HepG2 (cell line): Measurements from ENCODE around the gene DNAJA3. TPM values are rescaled to one million over a fixed set of nuclear protein-coding genes. Genes with fewer than 3 reads are reported as not detected.

Experiments
- DMTF1 ChIP-seq: sonication (generic); formaldehyde crosslinking; IDR thresholded peaks from 2 replicates; pipeline ENCODE4 v1.4.0; 2020; ENCODE audit warnings: mild to moderate bottlenecking, missing genetic modification reagents
- ELF3 ChIP-seq: IDR thresholded peaks from 2 replicates; pipeline ENCODE4 v1.6.1; 2016; ENCODE audit warnings: missing genetic modification reagents, missing compliant biosample characterization
- ETV6 ChIP-seq: sonication (generic); formaldehyde crosslinking; conservative IDR thresholded peaks from 2 replicates; pipeline ENCODE4 v1.4.0; 2020; ENCODE audit warnings: missing genetic modification reagents
- FOSL2 ChIP-seq: sonication (generic); formaldehyde crosslinking; IDR thresholded peaks from 2 replicates; pipeline ENCODE4 v1.4.0; 2020; ENCODE audit warnings: missing genetic modification reagents
- GPBP1L1 ChIP-seq: sonication (generic); formaldehyde crosslinking; IDR thresholded peaks from 2 replicates; pipeline ENCODE4 v1.5.0; 2020; ENCODE audit warnings: mild to moderate bottlenecking, missing genetic modification reagents
- ISL2 ChIP-seq: sonication (generic); formaldehyde crosslinking; IDR thresholded peaks from 2 replicates; pipeline ENCODE4 v1.5.0; 2020; ENCODE audit warnings: missing genetic modification reagents
- KDM5B ChIP-seq: sonication (generic); formaldehyde crosslinking; IDR thresholded peaks from 2 replicates; pipeline ENCODE4 v1.4.0; 2020; ENCODE audit warnings: missing genetic modification reagents, mild to moderate bottlenecking, borderline replicate concordance
- MXD1 ChIP-seq: sonication (generic); formaldehyde crosslinking; IDR thresholded peaks from 2 replicates; pipeline ENCODE4 v1.4.0; 2020; ENCODE audit warnings: mild to moderate bottlenecking, missing genetic modification reagents
- MXD4 ChIP-seq: IDR thresholded peaks from 2 replicates; pipeline ENCODE4 v1.6.1; 2016; ENCODE audit warnings: mild to moderate bottlenecking, missing biosample characterization, missing genetic modification reagents
- NPAS2 ChIP-seq: sonication (generic); formaldehyde crosslinking; IDR thresholded peaks from 2 replicates; pipeline ENCODE4 v1.8.0; 2022; ENCODE audit warnings: mild to moderate bottlenecking, missing genetic modification reagents, borderline replicate concordance
- NRL ChIP-seq: sonication (generic); formaldehyde crosslinking; IDR thresholded peaks from 2 replicates; pipeline ENCODE4 v1.5.0; 2020; ENCODE audit warnings: missing genetic modification reagents, mild to moderate bottlenecking, moderate library complexity, borderline replicate concordance
- PHF5A ChIP-seq: IDR thresholded peaks from one replicate; pipeline ENCODE4 v1.6.1; 2018; ENCODE audit warnings: low read depth, missing genetic modification reagents; ENCODE audit not compliant: unreplicated experiment
- POLR2AphosphoS2 ChIP-seq: IDR thresholded peaks from 2 replicates; pipeline ENCODE4 v1.6.1; 2011; ENCODE audit warnings: low read depth, low read length, improper control_type of control experiment
- RXRB ChIP-seq: IDR thresholded peaks from 2 replicates; pipeline ENCODE4 v1.6.1; 2016; ENCODE audit warnings: borderline replicate concordance, missing genetic modification reagents, missing compliant biosample characterization
- SMC3 ChIP-seq: IDR thresholded peaks from 2 replicates; pipeline ENCODE4 v1.6.1; 2011; ENCODE audit warnings: low read length, improper control_type of control experiment
- SYNCRIP ChIP-seq: fragments of 200-400 bp; formaldehyde crosslinking; IDR thresholded peaks from 2 replicates; pipeline ENCODE4 v1.6.1; 2018; ENCODE audit warnings: mild to moderate bottlenecking, low read depth, low read length; ENCODE audit not compliant: insufficient read depth
- THAP8 ChIP-seq: sonication (generic); formaldehyde crosslinking; IDR thresholded peaks from 2 replicates; pipeline ENCODE4 v1.5.1; 2020; ENCODE audit warnings: missing genetic modification reagents, mild to moderate bottlenecking, borderline replicate concordance
- ZBTB7B ChIP-seq: sonication (generic); formaldehyde crosslinking; IDR thresholded peaks from 2 replicates; pipeline ENCODE4 v1.4.0; 2020; ENCODE audit warnings: missing genetic modification reagents
- ZHX1 ChIP-seq: sonication (generic); formaldehyde crosslinking; IDR thresholded peaks from 2 replicates; pipeline ENCODE4 v1.8.1; 2022; ENCODE audit warnings: low read depth, mild to moderate bottlenecking, missing genetic modification reagents
- ZKSCAN5 ChIP-seq: sonication (generic); formaldehyde crosslinking; IDR thresholded peaks from 2 replicates; pipeline ENCODE4 v1.5.1; 2020; ENCODE audit warnings: mild to moderate bottlenecking, missing genetic modification reagents
- ZNF12 ChIP-seq: sonication (generic); formaldehyde crosslinking; IDR thresholded peaks from 2 replicates; pipeline ENCODE4 v1.5.0; 2020; ENCODE audit warnings: missing genetic modification reagents
- ZNF234 ChIP-seq: sonication (generic); formaldehyde crosslinking; conservative IDR thresholded peaks from 2 replicates; pipeline ENCODE4 v1.5.1; 2020; ENCODE audit warnings: mild to moderate bottlenecking, missing genetic modification reagents
- ZNF496 ChIP-seq: sonication (generic); formaldehyde crosslinking; IDR thresholded peaks from 2 replicates; pipeline ENCODE4 v1.8.1; 2023; ENCODE audit warnings: mild to moderate bottlenecking, moderate library complexity, missing genetic modification reagents; ENCODE audit not compliant: insufficient replicate concordance
- polyA plus RNA-seq, 8 experiments: library from polyadenylated mRNA; depleted of rRNA in 3 of 8; stranded (reverse) in 7 of 8; unstranded in 1 of 8; fragments of >200 nt; fragmentation: Illumina TruSeq in 4 of 8; extraction: Trizol in 4 of 8; gene quantifications; 2 replicates each; pipeline versions ENCODE4 v1.2.1 to v1.2.3, GENCODE V29; 2011 to 2016; ENCODE audit warnings: low read depth in 4 of 8, missing spikeins in 1 of 8, mixed read lengths in 1 of 8; ENCODE audit not compliant: insufficient read depth in 1 of 8
- total RNA-seq, 5 experiments: library from RNA; depleted of rRNA; stranded (reverse); fragments of >200 nt; fragmentation: Illumina TruSeq; extraction: Trizol; gene quantifications; 2 replicates each; pipeline ENCODE4 v1.2.3, GENCODE V29; 2016; ENCODE audit warnings: low read depth in 1 of 5

Gene DNAJA3
- total and polyA plus RNA-seq, 2 of the 13 experiments (the other 11 are each of a cell fraction or from before 2014, with no cell fraction given), result 77.0 to 83.3 TPM

GRCh38 chr16:4425378-4426020, at the start of gene DNAJA3 (continued):
- no peak for TF ChIP-seq GPBP1L1 (CRISPR knock-in tag)
- no peak for TF ChIP-seq SYNCRIP
- no peak for TF ChIP-seq ISL2 (CRISPR knock-in tag)
- peak; percentile 76; the same call in 1 of the 2 replicates for TF ChIP-seq ELF3
- no peak; the same call in 1 of the 2 replicates for TF ChIP-seq NRL (CRISPR knock-in tag)
- TF ChIP-seq MXD4 (CRISPR knock-in tag), result peak; percentile 81; the same call in 1 of the 2 replicates
- no peak for TF ChIP-seq POLR2AphosphoS2
- peak; percentile 74; the same call in 1 of the 2 replicates for TF ChIP-seq ZHX1 (CRISPR knock-in tag)
- peak; percentile 96 for TF ChIP-seq MXD1 (CRISPR knock-in tag)
- TF ChIP-seq ZBTB7B (CRISPR knock-in tag), result no peak
- TF ChIP-seq ZNF496 (CRISPR knock-in tag), result no peak
- no peak for TF ChIP-seq NPAS2 (CRISPR knock-in tag)
- no peak for TF ChIP-seq PHF5A (CRISPR knock-in tag)
- no peak for TF ChIP-seq ZNF12 (CRISPR knock-in tag)
- TF ChIP-seq FOSL2 (CRISPR knock-in tag), result 0 out of 2 replicates have a peak, but pooled peaks have one; percentile 2
- TF ChIP-seq ETV6 (CRISPR knock-in tag), result no peak
- TF ChIP-seq ZKSCAN5 (CRISPR knock-in tag), result no peak
- no peak for TF ChIP-seq ZNF234 (CRISPR knock-in tag)
- TF ChIP-seq KDM5B (CRISPR knock-in tag), result peak; percentile 96
- TF ChIP-seq DMTF1 (CRISPR knock-in tag), result no peak
- 0 out of 2 replicates have a peak, but pooled peaks have one; percentile 10 for TF ChIP-seq RXRB
- TF ChIP-seq SMC3, result no peak
- no peak for TF ChIP-seq THAP8 (CRISPR knock-in tag)
